Mesothelial cell of epicardium (in vitro differentiated cells): ENCODE measurements around the gene HDAC4. TPM values are rescaled to one million over a fixed set of nuclear protein-coding genes. Genes with fewer than 3 reads are reported as not detected.

Experiments
- DNase-seq, 2 experiments: peaks; one replicate each; pipeline ENCODE4 v3.0.0; 2021; ENCODE audit warnings: low spot score in 2 of 2; ENCODE audit not compliant: unreplicated experiment in 2 of 2
- H3K27ac Mint-ChIP-seq: 2 replicates; pipeline ENCODE4 v1.8.0; 2021; ENCODE audit warnings: mixed read lengths
- H3K27me3 Mint-ChIP-seq: 2 replicates; pipeline ENCODE4 v1.8.0; 2021; ENCODE audit warnings: low read depth, mixed read lengths
- H3K36me3 Mint-ChIP-seq: 2 replicates; pipeline ENCODE4 v1.8.0; 2021; ENCODE audit warnings: mixed read lengths
- H3K4me1 Mint-ChIP-seq: 2 replicates; pipeline ENCODE4 v1.8.0; 2021; ENCODE audit warnings: mixed read lengths
- H3K4me3 Mint-ChIP-seq: 2 replicates; pipeline ENCODE4 v1.8.0; 2021; ENCODE audit warnings: mild to moderate bottlenecking, moderate library complexity, mixed read lengths
- H3K9me3 Mint-ChIP-seq: 2 replicates; pipeline ENCODE4 v1.8.0; 2021; ENCODE audit warnings: mixed read lengths
- CTCF ChIP-seq: fragments of 200-600 bp; sonication (generic); IDR thresholded peaks from one replicate; pipeline ENCODE4 v1.5.0; 2021; ENCODE audit warnings: antibody characterized with exemption; ENCODE audit not compliant: unreplicated experiment
- total RNA-seq: library from RNA; stranded (reverse); gene quantifications from 3 replicates; pipeline ENCODE4 v1.2.1, GENCODE V29; 2021

Gene HDAC4
- total RNA-seq, 1 donor from 2014 or later, result 59.2 TPM

GRCh38 chr2:239229545-239230279 lies 171.1 kb downstream of the HDAC4 start:
- Mint-ChIP-seq H3K27ac (peak overlapping the region; percentile 97), H3K27me3 (no peaks in the 10 kb centered on the region), H3K9me3 (no peaks in the 10 kb centered on the region), H3K4me3 (no peak overlapping the region), H3K36me3 (no peaks in the 10 kb centered on the region), H3K4me1 (peaks cover 52% of the 10 kb centered on the region)
- no peak for TF ChIP-seq CTCF
- no peak for DNase-seq

- TF ChIP-seq CTCF, result no peak
- DNase-seq, result no peak
- H3K36me3 Mint-ChIP-seq, result no peaks in the 10 kb centered on the region
- H3K4me3 Mint-ChIP-seq, result no peak overlapping the region
- no peaks in the 10 kb centered on the region for H3K9me3 Mint-ChIP-seq
- H3K27me3 Mint-ChIP-seq, result no peaks in the 10 kb centered on the region
- H3K27ac Mint-ChIP-seq, result peak overlapping the region; percentile 49
- peaks cover 64% of the 10 kb centered on the region for H3K4me1 Mint-ChIP-seq
Observed at GRCh38 chr2:239227661-239228371, 173.0 kb downstream of the HDAC4 start.

GRCh38 chr2:239226677-239227581 lies 173.9 kb downstream of the HDAC4 start:
- TF ChIP-seq CTCF, result no peak

GRCh38 chr2:239225871-239226561 lies 174.8 kb downstream of the HDAC4 start:
- Mint-ChIP-seq H3K27ac (peak overlapping the region; percentile 97), H3K9me3 (no peaks in the 10 kb centered on the region), H3K4me1 (peaks cover 80% of the 10 kb centered on the region), H3K27me3 (no peaks in the 10 kb centered on the region), H3K4me3 (no peak overlapping the region), H3K36me3 (no peaks in the 10 kb centered on the region)
- TF ChIP-seq CTCF, result no peak
- DNase-seq, result no peak

More at GRCh38 chr2:239226677-239227581, 173.9 kb downstream of the HDAC4 start:
- DNase-seq, result no peak
- Mint-ChIP-seq H3K4me3 (no peak overlapping the region), H3K27ac (peak overlapping the region; percentile 97), H3K9me3 (no peaks in the 10 kb centered on the region), H3K27me3 (no peaks in the 10 kb centered on the region), H3K36me3 (no peaks in the 10 kb centered on the region), H3K4me1 (peaks cover 73% of the 10 kb centered on the region)

GRCh38 chr2:239225371-239225851 lies 175.4 kb downstream of the HDAC4 start:
- peaks cover 78% of the 10 kb centered on the region for H3K4me1 Mint-ChIP-seq
- no peak for TF ChIP-seq CTCF
- no peaks in the 10 kb centered on the region for H3K36me3 Mint-ChIP-seq
- H3K27ac Mint-ChIP-seq, result peak overlapping the region; percentile 97
- H3K4me3 Mint-ChIP-seq, result no peak overlapping the region
- DNase-seq, result no peak
- no peaks in the 10 kb centered on the region for H3K9me3 Mint-ChIP-seq
- no peaks in the 10 kb centered on the region for H3K27me3 Mint-ChIP-seq
